HG03159 (cell line): ENCODE measurements around the gene BHLHE40.
A peak's percentile ranks its signal among the peaks of the same experiment; 100 is the strongest.

Source experiments
- ATAC-seq: cut with Tn5 transposase; IDR thresholded peaks from one replicate; pipeline ENCODE4 v1.9.1; 2021; ENCODE audit warnings: mild to moderate bottlenecking, moderate library complexity; ENCODE audit not compliant: unreplicated experiment

The BHLHE40 gene

DNA sequence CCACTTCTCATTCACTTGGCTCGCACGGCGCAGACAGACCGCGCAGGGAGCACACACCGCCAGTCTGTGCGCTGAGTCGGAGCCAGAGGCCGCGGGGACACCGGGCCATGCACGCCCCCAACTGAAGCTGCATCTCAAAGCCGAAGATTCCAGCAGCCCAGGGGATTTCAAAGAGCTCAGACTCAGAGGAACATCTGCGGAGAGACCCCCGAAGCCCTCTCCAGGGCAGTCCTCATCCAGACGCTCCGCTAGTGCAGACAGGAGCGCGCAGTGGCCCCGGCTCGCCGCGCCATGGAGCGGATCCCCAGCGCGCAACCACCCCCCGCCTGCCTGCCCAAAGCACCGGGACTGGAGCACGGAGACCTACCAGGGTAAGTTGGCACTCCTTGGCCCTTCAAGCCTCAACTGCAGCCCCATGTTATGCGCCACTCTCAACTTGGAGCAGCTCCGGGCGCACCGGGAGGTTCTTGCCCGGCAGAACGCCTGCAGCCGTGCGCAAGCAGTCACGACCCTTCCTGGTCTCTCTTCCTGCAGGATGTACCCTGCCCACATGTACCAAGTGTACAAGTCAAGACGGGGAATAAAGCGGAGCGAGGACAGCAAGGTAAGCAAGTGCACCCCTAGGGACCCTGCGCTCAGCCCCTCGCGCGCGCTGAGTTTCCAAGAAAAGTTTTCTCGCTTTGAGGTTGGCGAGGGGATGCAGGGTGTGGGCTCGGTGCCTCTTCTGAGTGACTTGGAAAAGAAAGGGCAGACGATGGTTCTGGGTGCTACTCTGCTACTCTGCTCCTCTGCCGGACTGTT is at the start of gene BHLHE40:
Gene BHLHE40, plus strand, starts transcription at position 10 of the 801 bp plus-strand sequence. Its CDS starts 282 bp downstream, at position 292.
- peak; percentile 5 for ATAC-seq

GRCh38 chr3:4930501-4930900 is 48.7 kb upstream of the BHLHE40 start:
- ATAC-seq = no peak

DNA sequence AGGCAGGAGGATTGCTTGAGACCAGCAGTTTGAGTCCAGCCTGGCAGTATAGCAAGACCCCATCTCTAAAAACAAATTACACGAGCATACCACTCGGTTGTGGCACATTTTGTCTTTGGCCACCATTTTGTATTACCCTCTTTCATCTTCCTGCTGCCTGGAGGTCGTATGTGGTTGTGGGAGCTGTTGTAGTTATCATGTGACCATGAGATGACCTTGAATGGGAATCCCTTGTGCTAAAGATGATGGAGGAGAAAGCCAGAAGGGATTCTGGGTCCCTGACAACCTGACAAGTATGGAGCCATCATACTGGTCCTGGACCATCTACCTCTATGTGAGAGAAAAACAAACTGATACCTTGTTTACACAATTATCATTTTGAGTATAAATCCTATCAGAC is 45.2 kb upstream of the BHLHE40 start:
- ATAC-seq = no peak

DNA sequence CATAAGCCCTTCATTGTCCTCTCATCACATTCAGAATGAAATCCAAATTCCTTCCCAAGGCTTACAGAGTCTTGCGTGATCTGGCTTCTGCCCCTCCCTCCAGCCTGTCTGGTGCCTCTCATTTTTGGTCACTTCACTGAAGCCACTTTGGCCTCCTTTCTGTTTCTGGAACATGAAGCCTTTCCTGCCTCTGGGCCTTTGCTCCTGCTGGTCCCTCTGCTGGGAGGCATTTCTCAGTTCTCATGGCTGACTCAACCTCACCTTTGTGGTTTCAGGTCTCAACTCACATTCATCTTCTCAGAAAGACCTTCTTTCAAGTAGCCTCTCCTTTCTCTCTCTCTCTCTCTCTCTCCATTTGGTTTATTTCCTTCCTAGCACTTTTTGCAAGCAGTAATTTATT is 43.9 kb upstream of the BHLHE40 start:
- no peak for ATAC-seq

DNA sequence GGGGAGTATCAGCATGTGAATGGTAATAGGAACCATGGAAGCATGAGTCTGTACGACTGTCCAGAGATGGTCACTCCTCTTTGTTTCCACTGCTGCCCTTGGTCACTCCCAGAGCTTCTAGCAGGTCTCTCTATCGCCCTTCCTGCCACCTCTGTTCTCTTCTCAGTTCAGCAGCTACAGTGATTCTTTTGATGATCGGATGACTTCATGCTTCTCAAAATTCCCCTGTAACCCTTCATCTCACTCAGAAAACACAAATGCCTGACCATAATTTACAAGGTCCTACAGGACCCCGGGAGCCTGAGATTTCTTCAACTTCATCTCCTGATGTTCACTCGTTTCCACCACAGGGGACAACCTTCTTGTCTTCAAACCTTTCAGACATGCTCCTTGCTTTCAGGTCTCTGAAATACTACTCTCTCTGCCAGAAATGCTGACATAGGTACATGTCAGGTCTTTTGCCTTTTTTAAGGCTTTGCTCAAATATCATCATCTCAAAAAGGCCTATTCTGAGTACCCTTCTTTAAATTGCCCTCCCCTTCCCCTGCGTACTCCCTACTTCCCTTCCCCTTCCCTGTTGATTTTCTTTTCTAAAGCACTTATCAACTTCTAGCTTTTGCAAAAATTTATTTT is 42.1 kb upstream of the BHLHE40 start:
- ATAC-seq = no peak

GRCh38 chr3:4938281-4938982 is 40.8 kb upstream of the BHLHE40 start:
- no peak for ATAC-seq

GRCh38 chr3:4939276-4939675 is 40.0 kb upstream of the BHLHE40 start:
- ATAC-seq = no peak

DNA sequence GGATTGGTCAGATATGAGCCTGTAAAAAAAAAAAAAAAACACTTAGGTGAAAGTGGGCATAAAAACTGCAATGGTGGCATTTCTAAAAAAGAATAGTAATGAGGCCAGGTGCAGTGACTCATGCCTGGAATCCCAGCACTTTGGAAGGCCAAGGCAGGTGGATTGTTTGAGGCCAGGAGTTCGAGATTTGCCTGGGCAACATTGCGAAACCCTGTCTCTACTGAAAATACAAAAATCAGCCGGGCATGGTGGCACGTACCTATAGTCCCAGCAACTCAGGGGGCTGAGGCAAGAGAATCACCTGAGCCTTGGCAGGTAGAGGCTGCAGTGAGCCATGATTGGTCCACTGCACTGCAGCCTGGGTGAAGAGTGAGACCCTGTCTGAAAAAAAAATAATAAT is 38.3 kb upstream of the BHLHE40 start:
- ATAC-seq = no peak

DNA sequence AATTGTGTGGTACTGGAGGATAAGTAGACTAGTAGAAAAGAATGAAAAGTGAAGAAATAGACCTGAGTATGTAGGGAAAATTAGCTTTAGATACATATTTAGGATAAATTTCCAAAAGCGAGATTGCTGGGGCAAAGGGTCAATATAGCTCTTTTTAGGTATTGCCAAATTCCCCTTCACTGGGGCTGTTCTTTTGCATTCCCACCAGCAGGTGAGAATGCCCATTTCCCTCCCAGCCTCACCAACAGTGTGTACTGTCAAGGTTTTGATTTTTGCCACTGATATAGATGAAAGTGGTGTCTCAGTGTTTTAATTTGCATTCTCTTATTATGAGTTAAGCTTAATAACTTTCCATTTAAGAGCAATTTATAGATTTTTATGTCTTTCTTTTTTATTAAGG is 35.7 kb upstream of the BHLHE40 start:
- no peak for ATAC-seq

DNA sequence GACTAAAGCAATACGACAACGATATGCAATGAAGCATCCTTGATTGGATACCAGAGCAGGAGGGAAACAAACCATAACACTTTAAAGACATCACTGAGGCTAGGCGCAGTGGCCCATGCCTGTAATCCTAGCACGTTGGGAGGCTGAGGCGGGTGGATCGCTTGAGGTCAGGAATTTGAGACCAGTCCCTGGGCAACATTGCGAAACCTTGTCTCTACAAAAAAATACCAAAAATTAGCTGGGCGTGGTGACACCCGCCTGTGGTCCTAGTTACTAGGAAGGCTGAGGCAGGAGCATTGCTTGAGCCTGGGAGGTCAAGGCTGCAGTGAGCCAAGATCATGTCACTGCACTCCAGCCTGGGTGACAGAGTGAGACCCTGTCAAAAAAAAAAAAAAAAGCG is 33.9 kb upstream of the BHLHE40 start:
- no peak for ATAC-seq

DNA sequence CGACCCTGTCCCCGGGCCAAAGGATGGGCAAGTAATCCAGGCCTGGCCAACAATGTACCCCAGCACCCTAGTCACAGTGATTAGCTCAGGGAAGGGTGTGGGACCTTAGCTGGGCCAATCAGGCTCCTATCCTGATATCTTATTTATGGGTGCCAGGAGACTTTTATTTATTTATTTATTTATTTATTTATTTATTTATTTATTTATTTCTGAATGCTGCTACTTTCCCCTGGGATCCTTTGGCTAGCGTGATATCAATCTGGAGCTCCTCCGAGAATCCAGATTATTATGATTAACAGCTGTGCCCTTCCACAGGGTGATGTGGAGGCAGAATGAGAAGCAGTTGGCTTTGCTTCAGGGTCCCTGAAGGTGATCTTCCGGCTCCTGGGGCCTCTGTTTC is 32.2 kb upstream of the BHLHE40 start:
- ATAC-seq = no peak

DNA sequence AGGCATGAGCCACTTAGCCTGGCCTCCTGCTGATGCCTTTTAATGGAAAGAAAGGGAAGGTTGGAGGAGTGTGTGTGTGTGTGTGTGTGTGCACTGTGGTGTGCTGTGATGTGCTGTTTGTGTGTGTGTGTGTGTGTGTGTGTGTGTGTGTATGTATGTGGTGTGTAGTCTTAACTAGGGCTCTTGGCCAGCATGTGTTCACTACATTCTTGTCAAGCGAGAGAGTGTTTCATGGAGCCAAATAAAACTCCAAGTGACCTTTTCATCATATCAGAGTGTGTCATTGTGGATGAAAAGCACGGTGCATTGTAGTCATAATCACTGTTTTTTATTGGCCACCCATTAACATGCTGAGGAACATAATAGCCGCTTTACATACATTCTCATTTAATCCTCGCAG is 30.8 kb upstream of the BHLHE40 start:
- ATAC-seq = no peak

DNA sequence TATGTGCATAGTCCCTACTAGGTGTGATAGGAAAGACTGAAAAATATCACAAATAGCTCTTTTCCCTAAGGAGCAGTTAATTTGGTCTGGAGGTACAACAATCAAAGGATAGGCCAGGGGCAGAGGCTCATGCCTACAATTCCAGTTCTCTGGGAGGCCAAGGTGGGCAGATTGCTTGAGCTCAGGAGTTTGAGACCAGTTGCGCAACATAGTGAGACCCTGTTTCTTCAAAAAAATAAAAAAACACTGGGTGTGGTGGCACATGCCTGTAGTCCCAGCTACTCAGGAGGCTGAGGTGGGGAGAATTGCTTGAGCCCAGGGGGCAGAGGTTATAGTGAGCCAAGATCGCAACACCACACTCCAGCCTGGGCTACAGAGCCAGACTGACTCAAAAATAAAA is 30.2 kb upstream of the BHLHE40 start:
- no peak for ATAC-seq

DNA sequence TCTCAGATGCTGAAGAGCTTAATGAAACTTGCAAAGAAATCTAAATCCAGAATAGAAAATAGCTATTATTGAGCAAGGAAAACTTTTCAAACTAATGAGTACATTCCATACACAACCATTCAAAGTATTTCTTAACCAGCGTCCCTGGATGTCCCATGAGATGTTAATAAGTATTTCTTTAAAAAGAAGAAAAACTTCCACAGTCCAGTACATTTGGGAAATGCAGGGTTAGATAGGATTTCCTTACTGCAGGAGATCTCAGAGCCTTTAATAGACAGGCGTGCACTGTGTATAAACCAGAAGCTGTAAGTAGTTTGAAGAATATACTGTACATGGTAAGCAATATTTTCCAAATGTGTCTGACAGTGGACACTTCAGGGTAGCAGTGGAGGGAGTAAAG is 29.6 kb upstream of the BHLHE40 start:
- no peak for ATAC-seq

DNA sequence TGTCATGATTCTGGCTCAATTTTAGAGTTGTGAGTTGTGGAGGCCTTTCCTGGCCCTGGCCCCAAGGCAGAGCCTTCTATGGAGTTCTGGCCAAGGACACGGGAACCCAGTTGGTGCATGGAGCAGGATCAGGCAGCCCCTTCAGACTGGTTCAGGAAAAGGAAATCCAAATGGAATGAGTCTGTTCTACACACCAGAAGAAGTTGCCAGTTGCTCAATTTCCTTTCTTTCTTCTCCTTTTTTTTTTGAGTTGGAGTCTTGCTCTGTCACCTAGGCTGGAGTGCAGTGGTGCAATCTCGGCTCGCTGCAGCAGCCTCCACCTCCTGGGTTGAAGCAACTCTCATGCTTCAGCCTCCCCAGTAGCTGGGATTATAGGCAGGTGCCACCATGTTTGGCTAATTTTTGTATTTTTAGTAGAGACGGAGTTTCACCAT is 28.9 kb upstream of the BHLHE40 start:
- ATAC-seq = no peak

DNA sequence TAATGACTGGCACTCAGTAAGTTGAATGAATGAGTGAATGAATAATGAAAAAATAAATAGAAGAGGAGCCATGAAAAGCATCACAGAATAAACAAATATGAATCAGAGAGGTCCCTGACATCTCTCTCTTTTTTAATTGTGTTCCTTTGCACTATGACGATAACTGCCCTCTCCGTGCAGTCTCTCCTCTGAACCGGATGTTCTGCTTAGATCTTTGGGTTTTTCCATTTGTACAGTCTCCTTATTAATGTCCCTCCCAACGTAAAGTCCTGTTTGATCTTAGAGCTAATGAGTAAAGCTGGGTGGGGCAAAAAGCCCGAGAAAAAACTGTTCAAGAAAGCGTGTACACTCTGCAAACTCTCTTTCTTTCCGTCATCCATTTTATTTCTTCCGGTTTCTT is 28.3 kb upstream of the BHLHE40 start:
- ATAC-seq = no peak

- ATAC-seq = no peak
Observed at GRCh38 chr3:4953119-4953518, 26.1 kb upstream of the BHLHE40 start.

DNA sequence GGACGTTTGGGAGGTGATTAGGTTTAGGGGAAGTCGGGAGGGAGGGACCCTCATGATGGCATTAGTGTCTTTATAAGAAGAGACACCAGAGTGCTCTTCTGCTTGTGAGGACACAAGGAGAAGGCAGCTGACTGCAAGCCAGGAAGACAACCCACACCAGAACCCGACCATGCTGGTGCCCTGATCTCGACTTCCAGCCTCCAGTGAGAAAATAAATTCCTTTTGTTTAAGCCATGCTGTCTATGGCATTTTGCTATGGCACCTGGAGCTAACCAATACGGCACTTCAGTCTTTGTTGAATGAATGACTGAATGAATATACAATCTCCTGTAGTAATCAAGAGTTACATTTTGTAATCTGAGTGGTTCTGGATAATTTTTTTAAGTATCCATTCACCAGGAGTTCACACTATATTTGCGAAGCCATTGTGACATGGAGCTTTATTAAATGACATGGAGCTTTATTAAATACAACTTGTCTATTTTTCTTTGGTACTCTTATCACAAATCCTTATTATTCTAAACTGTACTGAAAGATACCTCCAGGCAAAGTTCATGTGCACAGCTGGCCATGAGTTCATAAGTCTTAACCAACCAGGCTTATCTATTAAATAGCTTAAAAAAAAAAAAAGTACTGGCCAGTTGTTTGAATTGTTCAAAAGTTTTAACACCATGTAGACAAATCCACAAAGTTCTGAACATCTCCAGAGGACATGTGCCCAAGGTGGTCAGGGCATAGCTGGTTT is 24.8 kb upstream of the BHLHE40 start:
- no peak for ATAC-seq

- no peak for ATAC-seq
Observed at GRCh38 chr3:4956099-4956498, 23.1 kb upstream of the BHLHE40 start.

DNA sequence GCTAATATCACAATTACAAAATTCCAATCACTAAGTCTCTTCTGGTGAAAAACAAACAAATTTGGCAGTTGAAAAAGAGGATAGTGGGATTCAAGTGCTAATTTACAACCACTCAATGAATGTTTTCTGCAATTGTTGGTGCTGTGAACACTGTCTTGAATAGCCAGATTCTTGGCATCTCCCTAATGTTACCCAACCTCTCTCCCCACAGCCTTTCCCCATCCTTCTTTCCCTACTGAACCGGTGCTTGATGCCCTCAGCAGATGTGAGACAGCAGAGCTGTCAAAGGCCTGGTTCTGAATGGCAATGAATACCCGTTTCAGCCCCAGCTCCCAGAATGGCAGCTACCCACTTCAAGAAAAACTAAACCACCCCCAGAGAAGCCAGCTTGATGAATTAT is 22.5 kb upstream of the BHLHE40 start:
- no peak for ATAC-seq

- no peak for ATAC-seq
Observed at GRCh38 chr3:4957978-4958377, 21.3 kb upstream of the BHLHE40 start.
